ENCODE measurements around the gene TRIM71. TPM values are rescaled to one million over a fixed set of nuclear protein-coding genes. Genes with fewer than 3 reads are reported as not detected.
A peak's percentile ranks its signal among the peaks of the same experiment; 100 is the strongest.

Gene TRIM71
- total and polyA plus RNA-seq, 2 of the 13 experiments (the other 11 are each of a cell fraction or from before 2014, with no cell fraction given) = 21.7 to 76.9 TPM

- TF ChIP-seq LBX2 (CRISPR knock-in tag; IDR thresholded peaks at IDR 0.05; ENCODE audit: borderline replicate concordance) = 0 out of 2 replicates have a peak, but pooled peaks have one; percentile 1
- TF ChIP-seq ZNF720 (CRISPR knock-in tag; IDR thresholded peaks at IDR 0.05) = 0 out of 2 replicates have a peak, but pooled peaks have one; percentile 28
- no peak; the same call in none of the 2 replicates for TF ChIP-seq ZSCAN31 (CRISPR knock-in tag; IDR thresholded peaks at IDR 0.05; ENCODE audit: low read depth)
- no peak; the same call in 1 of the 2 replicates for TF ChIP-seq PHF8 (CRISPR knock-in tag; IDR thresholded peaks at IDR 0.05)
- peak; percentile 40 for TF ChIP-seq ZNF768 (CRISPR knock-in tag; IDR thresholded peaks at IDR 0.05)
- no peak for TF ChIP-seq FOXM1 (CRISPR knock-in tag; IDR thresholded peaks at IDR 0.05)
- peak; percentile 54 for TF ChIP-seq ZNF350 (CRISPR knock-in tag; IDR thresholded peaks at IDR 0.05; ENCODE audit: borderline replicate concordance, low read depth)
- TF ChIP-seq CENPX (CRISPR knock-in tag; IDR thresholded peaks at IDR 0.05) = no peak
- TF ChIP-seq IKZF5 (CRISPR knock-in tag; IDR thresholded peaks at IDR 0.05) = peak; percentile 82
- no peak for TF ChIP-seq TFDP1 (CRISPR knock-in tag; IDR thresholded peaks at IDR 0.05; ENCODE audit: borderline replicate concordance)
- TF ChIP-seq HNF4G (IDR thresholded peaks at IDR 0.05; ENCODE audit: borderline replicate concordance, low read depth, low read length) = no peak
- TF ChIP-seq HNF4G (CRISPR knock-in tag; IDR thresholded peaks at IDR 0.05; ENCODE audit: borderline replicate concordance, low read depth) = no peak
- no peak for TF ChIP-seq ZNF441 (CRISPR knock-in tag; IDR thresholded peaks at IDR 0.05; ENCODE audit: borderline replicate concordance)
- TF ChIP-seq CREB3 (CRISPR knock-in tag; IDR thresholded peaks at IDR 0.05) = 0 out of 2 replicates have a peak, but pooled peaks have one; percentile 37
- TF ChIP-seq ZNF660 (CRISPR knock-in tag; IDR thresholded peaks at IDR 0.05; ENCODE audit: borderline replicate concordance, low read depth) = no peak
- TF ChIP-seq ZNF747 (CRISPR knock-in tag; IDR thresholded peaks at IDR 0.05; ENCODE audit: borderline replicate concordance) = peak; percentile 90; the same call in 1 of the 2 replicates
- peak; percentile 55; the same call in 1 of the 2 replicates for TF ChIP-seq SNAPC4 (CRISPR knock-in tag; IDR thresholded peaks at IDR 0.05)
- TF ChIP-seq DMAP1 (CRISPR knock-in tag; IDR thresholded peaks at IDR 0.05) = peak; percentile 66; the same call in 1 of the 2 replicates
- no peak for TF ChIP-seq KDM1A (CRISPR knock-in tag; IDR thresholded peaks at IDR 0.05)
- no peak for TF ChIP-seq ZNF432 (CRISPR knock-in tag; IDR thresholded peaks at IDR 0.05; ENCODE audit: borderline replicate concordance)
- TF ChIP-seq PAX8 (CRISPR knock-in tag; IDR thresholded peaks at IDR 0.05; ENCODE audit: borderline replicate concordance) = no peak
These were observed 1.1 kb upstream of the TRIM71 start (continued) for GRCh38 chr3:32816439-32817256.

Measured in HepG2 (cell line).